Fibroblast of lung (primary cell): ENCODE results near the gene EYS.

ENCODE experiments used
- CTCF ChIP-seq, 2 donors: IDR thresholded peaks in 1 of 2; conservative IDR thresholded peaks in 1 of 2; 1 replicate in 1 of 2; 2 replicates in 1 of 2; pipeline ENCODE4 v1.5.1; 2011 to 2012; ENCODE audit warnings: low read length in 2 of 2, control low read depth in 1 of 2, inconsistent platforms in 1 of 2, low read depth in 1 of 2, mild to moderate bottlenecking in 1 of 2
- EZH2 ChIP-seq: IDR thresholded peaks from 2 replicates; pipeline ENCODE4 v1.5.1; 2012; ENCODE audit warnings: low read length, control low read depth, mild to moderate bottlenecking; ENCODE audit errors: missing control alignments

DNA sequence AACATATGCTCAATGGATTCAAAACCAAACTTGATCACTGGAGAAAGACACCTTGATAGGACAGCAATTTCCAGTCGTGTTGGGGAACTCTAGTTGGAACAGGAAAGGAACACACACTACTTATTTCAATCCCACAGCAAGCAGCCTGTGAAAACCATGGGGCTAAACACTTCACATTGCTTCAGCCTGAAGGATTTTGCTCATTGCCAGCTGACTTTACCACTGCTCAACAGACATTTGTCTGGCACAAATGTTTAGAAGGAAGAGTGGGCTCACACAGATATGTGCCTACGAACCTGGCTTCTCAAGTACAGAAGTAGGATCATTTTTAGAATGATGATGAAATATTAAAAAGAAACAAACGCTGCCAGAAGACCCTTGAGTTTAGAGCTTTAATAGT is 1473.3 kb downstream of the EYS start:
- TF ChIP-seq CTCF (conservative IDR thresholded peaks at IDR 0.05 in 1 of 2, IDR thresholded peaks at IDR 0.05 in 1 of 2; ENCODE audit: low read depth in 1 of 2, low read length in 2 of 2): no peak
- no peak for TF ChIP-seq EZH2
